ENCODE data around the gene P2RY8.

DNA sequence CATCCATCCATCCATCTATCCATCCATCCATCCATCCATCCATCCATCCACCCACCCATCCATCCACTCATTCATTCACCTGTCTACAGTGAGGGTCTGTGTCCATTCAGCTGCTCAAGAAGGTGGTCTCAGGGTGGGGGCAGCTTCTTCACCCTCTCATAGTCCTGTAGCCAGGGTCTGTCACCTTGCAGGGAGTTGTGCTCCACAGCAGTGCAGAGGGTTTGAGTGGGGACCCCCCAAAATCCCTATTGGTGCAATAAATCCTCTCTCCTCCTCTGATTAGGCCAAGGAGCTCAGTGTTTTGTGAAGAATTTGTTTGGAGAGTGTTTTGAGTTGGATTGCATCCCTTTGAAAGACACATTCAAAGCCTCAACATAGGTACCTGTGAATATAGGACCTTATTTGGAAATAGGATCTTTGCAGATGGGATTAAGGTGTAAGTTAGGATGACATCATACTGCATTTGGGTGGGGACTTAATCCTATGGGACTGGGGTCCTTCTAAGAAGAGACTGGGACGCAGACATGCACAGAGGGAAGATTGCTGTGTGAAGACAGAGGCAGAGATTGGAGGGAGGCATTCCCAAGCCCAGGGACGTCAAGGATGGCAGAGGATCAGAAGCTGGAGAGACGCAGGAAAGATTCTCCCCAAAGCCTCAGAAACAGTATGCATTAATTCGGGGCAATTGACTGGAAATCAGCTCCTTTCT lies 12.0 kb downstream of the P2RY8 start:
- TF ChIP-seq FOXK2 (IDR thresholded peaks at IDR 0.05) (no peak), TARDBP (IDR thresholded peaks at IDR 0.05) (no peak)
